ENCODE measurements around the gene YTHDC1.
A peak's percentile ranks its signal among the peaks of the same experiment; 100 is the strongest.
"Not testable (repeated sequence)": the region's sequence is repeated elsewhere in the genome, so short reads cannot be mapped to it uniquely, and the experiment has no call there.

YTHDC1 gene

DNA sequence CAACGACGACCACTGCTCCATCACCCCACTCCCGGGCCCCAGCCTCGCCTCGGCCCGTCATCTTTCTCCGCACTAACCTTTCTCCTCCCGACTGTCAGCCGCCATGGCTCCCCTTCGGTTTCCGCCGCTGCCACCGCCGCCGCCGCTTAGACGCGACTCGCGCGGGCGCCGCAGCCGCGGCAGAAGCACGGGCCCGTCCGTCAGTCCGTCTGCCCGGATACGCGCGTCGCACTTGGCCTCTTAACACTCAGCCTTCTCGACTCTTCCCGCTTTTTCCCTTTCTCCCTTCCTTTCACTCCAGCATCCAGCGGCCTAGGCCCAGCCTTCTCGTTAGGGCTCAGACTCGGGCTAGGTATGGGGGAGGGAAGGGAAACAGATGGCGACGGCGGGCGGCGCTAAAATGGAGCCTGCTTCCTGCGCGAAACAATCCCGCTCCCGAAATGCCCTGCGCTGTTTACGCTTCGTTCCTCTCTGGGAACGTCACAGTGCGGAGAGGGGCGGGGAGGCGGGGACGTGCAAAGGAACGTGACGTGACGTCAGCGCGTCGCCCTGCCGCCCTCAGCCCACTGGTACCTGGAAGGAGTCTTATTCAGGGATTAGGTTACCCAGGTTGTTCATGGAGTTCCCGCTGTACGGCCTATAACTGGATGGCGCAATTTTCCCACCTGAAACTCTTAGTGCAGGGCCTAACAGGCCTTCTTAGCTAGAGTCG, at the start of gene YTHDC1:
YTHDC1 (minus strand) TSS at position 442 of the 712 bp plus-strand sequence; CDS start at position 105, 337 bp downstream.
- DNase-seq = peak; percentile 92

DNA sequence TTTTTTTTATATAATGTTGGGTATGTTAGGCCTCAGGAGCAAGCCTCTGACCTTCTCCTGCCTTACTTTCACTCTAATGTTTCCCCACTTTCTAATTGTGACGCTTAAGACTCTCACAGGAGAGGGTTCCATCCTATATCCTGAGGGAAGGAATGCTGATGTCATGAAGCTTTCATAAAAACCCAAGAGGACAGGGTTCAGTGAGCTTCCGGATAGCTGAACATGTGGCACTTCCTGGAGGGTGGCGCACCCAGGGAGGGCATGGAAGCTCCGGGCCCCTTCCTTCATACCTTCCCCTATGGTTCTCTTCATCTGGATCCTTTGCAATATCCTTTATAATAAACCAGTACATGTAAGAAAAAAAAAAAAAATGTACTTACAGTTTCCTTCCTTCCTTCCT, 49.4 kb upstream of the YTHDC1 start:
- no peak for DNase-seq

- DNase-seq = no peak
Measured at GRCh38 chr4:68396756-68397155, 46.9 kb upstream of the YTHDC1 start.

DNA sequence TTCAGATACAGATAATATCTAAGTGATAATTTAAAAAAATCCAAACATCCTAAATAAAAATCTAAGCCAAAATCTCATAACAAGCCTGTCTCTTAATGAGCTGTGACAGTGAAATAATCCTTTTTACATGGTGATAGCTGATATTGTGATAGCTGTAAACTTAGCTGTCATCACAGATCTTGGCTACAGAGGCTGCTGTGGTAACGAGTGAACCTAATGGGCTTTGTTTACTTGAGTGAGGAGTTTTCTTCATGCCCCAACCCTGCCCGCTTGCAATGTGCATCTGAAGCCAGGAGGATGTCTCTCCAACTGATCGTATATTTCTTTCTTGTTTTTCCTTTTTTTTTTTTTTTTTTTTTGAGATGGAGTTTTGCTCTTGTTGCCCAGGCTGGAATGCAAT, 41.5 kb upstream of the YTHDC1 start:
- no peak for DNase-seq

GRCh38 chr4:68390205-68390935, 40.5 kb upstream of the YTHDC1 start:
- DNase-seq = no peak

GRCh38 chr4:68389386-68389913, 39.6 kb upstream of the YTHDC1 start:
- not testable (repeated sequence) for DNase-seq

- DNase-seq = no peak
Measured at GRCh38 chr4:68388347-68388865, 38.5 kb upstream of the YTHDC1 start.

DNA sequence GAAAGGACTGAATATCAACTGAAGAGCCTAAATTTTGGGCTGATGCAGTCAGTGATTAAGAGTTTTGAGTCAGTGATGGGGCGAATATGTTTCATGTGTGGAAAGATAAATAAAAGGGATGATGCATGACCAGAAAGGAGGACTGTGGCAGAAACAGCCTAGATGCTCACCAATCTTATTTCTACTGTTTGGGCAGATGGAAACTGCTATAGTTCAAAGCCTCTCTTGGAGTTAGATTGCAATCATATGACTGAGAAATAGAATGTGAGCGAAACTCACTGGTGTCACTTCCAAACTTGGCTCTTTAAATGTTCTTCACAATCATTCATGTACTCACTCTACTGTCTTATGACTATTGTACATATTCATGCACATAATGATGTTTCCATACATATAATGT, 35.4 kb upstream of the YTHDC1 start:
- no peak for DNase-seq

- DNase-seq = no peak
Measured at GRCh38 chr4:68383115-68383514, 33.2 kb upstream of the YTHDC1 start.

DNA sequence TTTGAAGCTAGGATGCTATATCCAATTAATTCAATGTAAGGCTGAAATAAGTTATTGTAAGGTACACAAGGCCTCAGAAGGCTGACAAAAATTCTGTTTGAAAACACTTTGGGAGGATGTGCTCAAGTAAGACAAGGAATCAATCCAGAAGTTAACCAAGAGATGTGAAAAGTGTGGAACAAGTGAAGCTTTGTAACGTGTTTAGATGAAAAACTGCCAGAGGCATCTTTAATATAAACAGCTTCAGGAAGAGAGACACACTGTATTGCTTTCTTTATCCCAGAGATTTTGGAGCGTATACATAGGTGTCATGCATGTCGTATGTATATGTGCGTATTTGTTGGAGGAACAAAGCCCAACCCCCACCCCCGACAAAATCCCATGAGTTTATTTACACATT, 28.3 kb upstream of the YTHDC1 start:
- no peak for DNase-seq

DNA sequence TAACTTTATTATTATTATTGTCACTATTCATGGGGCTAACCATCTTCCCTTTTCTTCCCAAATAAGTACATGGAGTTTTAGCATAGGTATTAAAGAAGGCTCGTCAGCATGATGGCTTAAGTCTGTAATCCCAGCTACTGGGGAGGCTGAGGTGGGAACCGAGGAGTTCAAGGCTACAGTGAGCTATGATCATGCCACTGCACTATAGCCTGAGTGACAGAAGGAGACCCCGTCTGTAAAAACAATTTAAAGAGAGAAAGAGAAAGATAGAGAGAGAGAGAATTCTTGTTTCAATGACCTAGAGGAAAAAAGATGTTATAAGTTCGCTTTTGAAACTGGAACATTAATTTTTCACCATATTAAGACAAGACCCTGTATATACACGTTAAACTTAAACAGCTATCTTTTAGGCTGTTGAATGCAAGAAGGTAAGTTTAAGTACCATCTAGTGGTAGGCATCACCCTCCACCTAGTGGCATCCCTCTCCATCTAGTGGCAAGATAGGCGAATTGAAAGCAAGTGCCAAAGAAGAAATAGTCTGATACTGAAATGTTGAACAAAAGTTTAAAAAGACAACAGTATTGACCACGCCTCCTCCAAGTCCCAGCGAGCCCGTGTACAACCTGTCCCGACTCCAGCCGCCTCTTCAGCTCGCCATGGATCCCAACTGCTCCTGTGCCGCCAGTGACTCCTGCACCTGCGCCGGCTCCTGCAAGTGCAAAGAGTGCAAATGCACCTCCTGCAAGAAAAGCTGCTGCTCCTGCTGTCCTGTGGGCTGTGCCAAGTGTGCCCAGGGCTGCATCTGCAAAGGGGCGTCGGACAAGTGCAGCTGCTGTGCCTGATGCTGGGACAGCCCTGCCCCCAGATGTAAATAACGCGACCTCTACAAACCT, 26.0 kb upstream of the YTHDC1 start:
- DNase-seq = peak; percentile 9

GRCh38 chr4:68373513-68373912, 23.6 kb upstream of the YTHDC1 start:
- DNase-seq = peak; percentile 39

GRCh38 chr4:68372588-68372987, 22.7 kb upstream of the YTHDC1 start:
- DNase-seq = no peak

DNA sequence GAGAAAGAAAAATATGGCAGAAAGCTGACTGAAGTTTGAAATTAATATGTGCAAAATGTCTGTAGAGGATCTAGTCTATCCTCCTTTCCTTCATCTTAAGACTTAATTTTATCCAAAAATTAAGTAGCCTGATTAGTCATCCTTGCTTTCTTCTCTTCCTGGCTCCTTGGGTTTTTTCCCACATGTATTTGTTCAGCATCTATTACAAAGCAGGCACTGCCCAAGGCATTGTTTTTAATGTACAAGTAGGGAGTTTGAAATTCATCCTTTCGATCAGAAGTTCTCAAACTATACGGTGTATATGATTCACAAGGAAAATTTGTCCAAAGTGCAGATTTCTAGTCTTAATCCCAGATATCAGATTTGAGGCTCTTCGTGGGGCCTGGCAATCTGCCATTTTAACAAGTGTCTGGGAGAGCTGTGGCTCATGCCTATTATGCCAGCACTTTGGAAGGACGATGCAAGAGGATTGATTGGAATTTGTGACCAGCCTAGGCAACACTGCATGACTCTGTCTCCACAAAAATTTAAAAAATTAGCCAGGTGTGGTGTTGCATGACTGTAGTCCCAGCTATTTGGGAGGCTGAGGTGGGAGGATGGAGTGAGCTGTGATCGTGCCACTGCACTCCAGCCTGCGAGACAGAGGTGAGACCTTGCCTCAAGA, 19.4 kb upstream of the YTHDC1 start:
- DNase-seq = no peak

- DNase-seq = no peak
Measured at GRCh38 chr4:68368691-68369131, 18.8 kb upstream of the YTHDC1 start.

GRCh38 chr4:68367835-68368234, 17.9 kb upstream of the YTHDC1 start:
- no peak for DNase-seq

DNA sequence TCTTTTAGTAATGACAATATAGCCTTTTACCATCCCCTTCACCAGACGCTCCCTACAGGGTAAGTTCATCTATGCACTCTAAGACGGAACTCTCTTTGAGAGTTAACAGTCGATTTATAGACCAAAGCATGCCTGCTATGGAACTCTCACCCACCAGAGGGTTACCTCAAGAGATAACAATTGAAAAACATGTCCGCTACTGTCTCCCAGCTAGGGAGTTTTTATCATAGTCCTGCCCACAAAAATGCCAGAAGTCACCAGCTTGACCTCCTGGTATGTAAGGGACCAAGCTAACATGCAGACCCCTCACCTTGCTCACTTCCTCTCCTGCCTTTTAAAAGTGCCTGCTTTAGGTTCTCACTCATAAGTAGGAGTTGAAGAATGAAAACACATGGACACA, 16.7 kb upstream of the YTHDC1 start:
- no peak for DNase-seq

- no peak for DNase-seq
Measured at GRCh38 chr4:68365068-68365467, 15.2 kb upstream of the YTHDC1 start.

DNA sequence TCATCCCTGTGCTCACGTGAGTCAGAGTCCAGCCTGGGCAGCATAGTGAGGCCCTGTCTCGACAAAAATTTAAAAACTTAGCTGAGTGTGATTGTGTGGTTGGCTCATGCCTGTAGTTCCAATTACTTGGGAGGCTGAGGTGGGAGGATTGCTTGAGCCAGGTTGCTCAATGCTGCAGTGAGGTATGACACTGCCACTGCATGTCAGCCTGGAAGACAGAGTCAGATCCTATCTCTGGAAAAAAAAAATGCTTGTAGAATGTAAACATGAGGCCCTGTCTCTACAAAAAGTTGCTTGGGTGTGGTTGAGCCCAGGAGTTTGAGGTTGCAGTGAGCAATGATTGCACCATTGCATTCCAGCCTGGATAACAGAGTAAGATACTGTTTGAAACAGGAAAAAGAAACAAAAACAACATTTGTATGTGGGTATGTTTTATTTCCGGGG, 11.3 kb upstream of the YTHDC1 start:
- DNase-seq = no peak

- no peak for DNase-seq
Measured at GRCh38 chr4:68360231-68360968, 10.5 kb upstream of the YTHDC1 start.

DNA sequence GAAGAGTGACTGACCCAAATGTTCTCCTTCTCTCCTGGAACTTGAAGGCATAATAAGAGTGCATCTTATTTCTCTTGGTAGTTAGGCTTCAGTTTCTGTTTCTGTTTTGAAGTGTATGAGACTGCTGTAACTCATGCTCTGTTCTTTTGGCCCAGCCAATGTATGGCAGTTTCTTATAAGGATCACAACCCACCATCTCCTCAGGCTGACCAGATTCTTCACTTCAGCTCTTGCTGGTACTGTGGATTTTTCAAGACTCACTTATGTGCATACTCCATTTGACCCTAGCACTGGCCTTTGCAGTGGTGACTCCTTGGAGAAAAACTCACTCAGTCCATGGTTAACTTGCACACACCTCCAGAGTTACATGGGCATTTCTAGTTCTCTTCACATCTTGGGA, 9.6 kb upstream of the YTHDC1 start:
- DNase-seq = no peak

- no peak for DNase-seq
Measured at GRCh38 chr4:68358988-68359387, 9.1 kb upstream of the YTHDC1 start.
